Activated CD4-positive, alpha-beta T cell treated with anti-CD3 and anti-CD28 coated beads, Interleukin-2, amount 50 U/mL, for 1 hour (primary cell): ENCODE measurements around the gene HHAT.
"Not testable (repeated sequence)": the region's sequence is repeated elsewhere in the genome, so short reads cannot be mapped to it uniquely, and the experiment has no call there.

Experiments
- DNase-seq: peaks from one replicate; pipeline ENCODE4 v3.0.0-alpha.2; 2020

Gene HHAT

GRCh38 chr1:210400043-210400840 lies 71.5 kb downstream of the HHAT start:
- peak; percentile 27 for DNase-seq

GRCh38 chr1:210402560-210402959 lies 73.9 kb downstream of the HHAT start:
- no peak for DNase-seq

GRCh38 chr1:210405316-210405715 lies 76.6 kb downstream of the HHAT start:
- DNase-seq: no peak

GRCh38 chr1:210406341-210406740 lies 77.6 kb downstream of the HHAT start:
- DNase-seq: not testable (repeated sequence)

GRCh38 chr1:210407207-210407886 lies 78.6 kb downstream of the HHAT start:
- peak; percentile 74 for DNase-seq

GRCh38 chr1:210407887-210408252 lies 79.2 kb downstream of the HHAT start:
- no peak for DNase-seq

GRCh38 chr1:210412240-210412639 lies 83.5 kb downstream of the HHAT start:
- no peak for DNase-seq

GRCh38 chr1:210413951-210414350 lies 85.2 kb downstream of the HHAT start:
- no peak for DNase-seq

GRCh38 chr1:210415846-210416448 lies 87.2 kb downstream of the HHAT start:
- DNase-seq: no peak

GRCh38 chr1:210416681-210417080 lies 88.0 kb downstream of the HHAT start:
- DNase-seq: no peak

GRCh38 chr1:210417881-210418280 lies 89.2 kb downstream of the HHAT start:
- no peak for DNase-seq

- no peak for DNase-seq
Observed at GRCh38 chr1:210418863-210419650, 90.4 kb downstream of the HHAT start.

- DNase-seq: not testable (repeated sequence)
Observed at GRCh38 chr1:210426696-210427095, 98.0 kb downstream of the HHAT start.

GRCh38 chr1:210428696-210429095 lies 100.0 kb downstream of the HHAT start:
- no peak for DNase-seq

- DNase-seq: no peak
Observed at GRCh38 chr1:210434223-210434622, 105.5 kb downstream of the HHAT start.

GRCh38 chr1:210437111-210437510 lies 108.4 kb downstream of the HHAT start:
- DNase-seq: no peak

GRCh38 chr1:210437781-210438180 lies 109.1 kb downstream of the HHAT start:
- DNase-seq: no peak

- no peak for DNase-seq
Observed at GRCh38 chr1:210438928-210439841, 110.5 kb downstream of the HHAT start.

GRCh38 chr1:210440081-210440480 lies 111.4 kb downstream of the HHAT start:
- DNase-seq: no peak

GRCh38 chr1:210441028-210441427 lies 112.3 kb downstream of the HHAT start:
- no peak for DNase-seq

- DNase-seq: no peak
Observed at GRCh38 chr1:210445485-210445884, 116.8 kb downstream of the HHAT start.

GRCh38 chr1:210445931-210446330 lies 117.2 kb downstream of the HHAT start:
- no peak for DNase-seq
